Measurements from ENCODE around the gene SERPINB13.

DNA sequence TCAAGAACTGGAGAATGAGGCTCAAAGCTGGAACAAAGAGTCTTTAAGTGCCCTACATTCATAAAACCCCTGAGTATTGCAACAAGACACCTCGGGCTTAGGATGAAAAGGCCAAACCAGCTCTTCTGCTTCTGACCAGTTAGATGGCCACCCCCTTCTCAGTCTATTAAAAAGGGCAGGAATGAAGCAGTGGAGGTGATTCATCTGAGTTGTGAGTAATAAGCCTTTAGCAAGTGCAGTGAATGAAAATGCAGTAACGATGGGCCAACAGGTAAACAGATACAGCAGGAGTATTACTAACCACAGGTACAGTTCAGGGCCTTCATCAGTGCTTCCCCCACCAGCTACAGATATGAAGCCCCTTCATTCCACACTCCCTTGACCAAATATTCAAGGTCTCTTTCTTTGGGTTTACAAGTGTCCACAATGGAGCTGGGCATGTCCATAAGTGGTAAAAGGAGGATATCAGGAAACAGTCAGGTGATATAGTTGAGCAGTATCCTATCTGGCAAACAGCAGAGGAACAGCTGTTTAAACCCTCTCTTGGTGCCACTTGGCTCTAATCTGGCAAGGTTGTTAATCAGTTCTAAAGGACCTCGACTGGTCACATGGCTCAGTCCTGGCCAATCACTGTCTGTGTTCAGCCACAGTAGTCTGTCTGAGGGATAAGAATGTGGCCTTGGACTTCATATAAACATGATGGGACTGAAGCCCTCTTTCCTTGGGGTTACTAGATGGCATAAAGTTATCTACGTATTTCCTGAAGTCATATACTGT is 17.8 kb downstream of the SERPINB13 start:
- TF ChIP-seq ZNF274 (IDR thresholded peaks at IDR 0.05; ENCODE audit: low read depth, low read length) (no peak), YY1 (IDR thresholded peaks at IDR 0.05; ENCODE audit: insufficient read depth, insufficient read length) (no peak), SUZ12 (IDR thresholded peaks at IDR 0.05; ENCODE audit: extremely low read depth, insufficient read depth, insufficient read length) (no peak)
